HG03575 (cell line): ENCODE measurements around the gene PHLDA3.
"Not testable (repeated sequence)": the region's sequence is repeated elsewhere in the genome, so short reads cannot be mapped to it uniquely, and the experiment has no call there.

Source experiments
- ATAC-seq: cut with Tn5 transposase; IDR thresholded peaks from one replicate; pipeline ENCODE4 v1.9.1; 2021; ENCODE audit not compliant: unreplicated experiment, insufficient number of reproducible peaks, low FRiP score; ENCODE audit errors: extremely low read depth

PHLDA3 gene

GRCh38 chr1:201504799-201505502, 36.0 kb upstream of the PHLDA3 start:
- ATAC-seq: no peak

- no peak for ATAC-seq
Observed at GRCh38 chr1:201504179-201504631, 35.2 kb upstream of the PHLDA3 start.

DNA sequence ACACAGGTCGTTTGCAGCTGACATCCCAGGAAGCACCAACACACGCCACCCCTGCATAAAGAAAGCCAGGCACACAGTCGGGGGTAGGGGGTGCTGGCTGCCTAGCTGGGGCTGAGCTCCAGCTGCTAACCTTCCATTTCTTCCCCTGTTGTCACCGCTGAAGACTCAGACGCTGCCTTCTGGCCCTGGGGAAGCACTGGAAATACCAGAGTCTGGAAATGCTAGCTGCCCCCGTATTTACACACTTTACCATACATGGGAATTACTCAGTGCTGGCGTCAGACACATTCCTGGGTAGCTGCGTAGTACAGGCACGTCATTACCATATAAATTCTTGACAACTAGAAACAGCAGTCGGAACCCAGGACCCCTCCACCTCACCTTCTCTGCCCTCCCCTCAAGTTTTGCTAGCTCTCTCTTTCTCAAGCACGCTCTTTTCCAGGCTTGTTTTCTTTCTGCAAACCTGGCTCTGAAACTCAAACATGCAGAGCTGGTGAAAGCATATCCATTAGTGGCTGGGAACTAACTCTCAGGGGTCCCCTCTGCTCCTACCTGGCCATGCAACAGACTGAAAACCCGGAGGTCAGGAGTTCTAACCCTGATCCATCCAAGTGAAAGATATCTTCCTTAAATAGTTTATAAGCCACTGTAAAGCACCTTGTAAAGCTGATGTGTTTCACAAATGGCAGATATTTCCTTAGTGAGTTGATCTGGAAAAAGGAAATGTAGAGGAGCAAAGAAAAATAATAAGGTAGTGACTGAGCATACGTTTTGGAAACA, 34.6 kb upstream of the PHLDA3 start:
- ATAC-seq: no peak

- ATAC-seq: no peak
Observed at GRCh38 chr1:201502511-201502857, 33.5 kb upstream of the PHLDA3 start.

- ATAC-seq: no peak
Observed at GRCh38 chr1:201501812-201502510, 33.0 kb upstream of the PHLDA3 start.

DNA sequence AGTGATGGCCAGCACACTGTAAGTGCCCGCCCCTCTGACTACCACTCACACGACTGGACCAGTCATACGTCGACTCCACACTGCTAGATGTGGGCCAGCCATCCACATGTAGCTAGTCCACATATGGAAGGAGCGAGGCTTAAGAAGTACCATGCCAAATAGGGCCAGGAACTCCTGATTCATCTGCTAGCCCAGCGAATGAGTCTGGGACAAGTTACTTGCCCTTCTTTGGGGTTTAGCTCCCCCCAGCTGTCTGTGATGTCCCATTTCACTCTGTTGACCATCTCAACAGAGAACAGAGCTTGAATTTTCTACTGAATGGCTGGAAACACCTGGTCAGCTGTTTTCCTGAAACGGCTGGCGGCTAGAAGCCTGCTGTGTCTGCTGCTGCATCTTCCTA, 32.2 kb upstream of the PHLDA3 start:
- ATAC-seq: no peak

DNA sequence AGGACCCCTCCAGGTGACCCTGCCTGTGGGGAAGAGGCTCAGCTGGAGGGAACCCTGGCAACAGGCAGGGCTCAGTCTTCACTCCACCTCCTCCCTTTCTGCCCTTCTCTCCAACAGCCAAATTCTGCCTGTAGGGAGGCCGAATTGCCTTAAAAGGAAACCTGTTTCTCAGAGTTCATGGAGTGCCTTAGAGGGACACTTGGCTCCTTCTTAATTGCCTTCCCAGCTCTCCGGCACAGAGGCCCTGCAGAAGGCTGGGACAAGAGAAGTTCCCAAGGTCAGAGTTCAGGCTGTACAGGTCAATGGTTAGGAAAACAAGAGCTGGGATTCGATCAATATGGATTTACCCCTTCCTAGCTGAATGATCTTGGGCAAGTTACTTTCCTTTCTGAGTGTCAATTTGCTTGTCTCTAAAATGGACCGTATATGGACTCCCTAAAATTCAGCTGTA, 31.7 kb upstream of the PHLDA3 start:
- ATAC-seq: no peak

DNA sequence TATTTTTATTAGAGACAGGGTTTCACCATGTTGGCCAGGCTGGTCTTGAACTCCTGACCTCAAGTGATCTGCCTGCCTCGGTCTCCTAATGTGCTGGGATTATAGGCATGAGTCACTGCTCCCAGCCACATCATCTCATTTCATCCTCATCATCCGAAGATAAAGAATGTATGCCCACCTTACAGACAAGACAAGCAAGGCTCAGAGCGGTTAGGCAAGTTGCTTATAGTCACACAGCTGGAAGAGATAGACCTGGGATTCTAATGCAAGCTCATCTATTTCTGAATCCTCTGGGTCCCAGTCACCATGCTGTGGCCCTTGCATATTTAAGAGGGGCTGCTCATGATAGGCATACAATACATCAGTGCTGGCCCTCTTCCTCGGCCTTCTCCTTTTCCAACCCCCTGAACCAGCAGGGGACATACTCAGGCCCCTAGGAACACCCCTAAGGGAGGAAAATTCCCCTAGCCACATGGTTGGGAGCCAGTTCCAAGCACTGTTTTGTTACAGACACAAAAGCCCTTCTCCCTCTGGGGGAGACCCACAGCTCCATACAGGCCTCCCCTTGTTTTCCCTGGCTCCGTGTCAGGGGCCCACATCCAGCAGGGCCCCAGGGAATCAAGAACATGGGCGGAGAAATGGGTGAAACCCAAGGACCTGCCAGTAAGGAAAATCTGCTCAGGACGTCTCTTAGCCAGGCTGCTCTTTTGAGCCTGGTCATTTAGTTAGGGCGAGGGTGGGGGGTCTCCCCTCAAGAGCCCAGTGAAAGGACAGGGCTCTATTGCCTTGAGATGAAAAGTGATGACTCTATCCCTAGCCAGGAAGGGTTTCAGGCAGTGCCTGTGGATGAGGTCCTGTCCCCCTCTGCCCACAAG, 31.0 kb upstream of the PHLDA3 start:
- ATAC-seq: no peak

- ATAC-seq: no peak
Observed at GRCh38 chr1:201499191-201499590, 30.2 kb upstream of the PHLDA3 start.

DNA sequence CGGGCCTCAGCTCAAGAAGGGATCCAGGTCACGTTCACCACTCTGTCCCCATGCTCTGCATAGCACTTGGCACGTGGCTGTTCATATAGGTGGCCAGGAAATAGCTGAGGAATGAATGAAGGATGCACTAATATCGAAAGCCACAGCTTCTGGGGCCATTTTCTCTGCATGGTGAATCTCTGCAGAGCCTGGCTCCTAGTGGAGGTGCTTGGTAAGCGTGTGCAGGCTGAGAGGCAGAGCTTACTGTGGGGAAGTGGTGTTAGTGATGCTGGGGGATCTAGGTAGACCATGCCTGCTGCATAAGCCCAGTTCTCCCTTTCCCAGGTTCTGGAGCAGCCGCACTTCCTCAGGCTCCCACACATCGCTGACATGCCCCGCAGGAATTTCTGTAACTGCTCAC, 29.6 kb upstream of the PHLDA3 start:
- no peak for ATAC-seq

DNA sequence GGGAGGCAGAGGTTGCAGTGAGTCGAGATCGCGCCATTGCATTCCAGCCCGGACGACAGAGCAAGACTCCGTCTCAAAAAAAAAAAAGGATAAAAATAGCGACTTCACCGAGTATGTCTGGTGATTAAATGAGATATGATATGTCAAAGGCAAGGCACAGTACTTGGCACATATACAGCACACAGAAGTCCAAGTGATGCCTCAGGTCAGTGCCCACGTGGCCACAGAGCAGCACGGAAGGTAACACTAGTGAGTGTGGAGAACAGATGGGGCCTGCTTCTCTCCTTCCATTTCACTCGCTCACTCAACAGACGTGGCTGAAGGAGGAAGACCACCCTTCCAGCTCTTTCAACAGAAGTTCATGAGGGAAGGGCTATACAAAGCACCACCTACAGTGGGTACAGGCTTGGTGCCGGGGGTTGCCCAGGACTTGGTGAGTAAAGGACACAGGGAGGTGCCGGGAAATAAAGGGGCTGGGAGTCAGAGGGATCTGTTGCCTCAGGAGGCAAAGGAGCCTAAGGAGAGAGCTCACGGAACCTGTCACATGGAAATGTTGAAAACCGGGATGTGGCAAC, 29.0 kb upstream of the PHLDA3 start:
- no peak for ATAC-seq

DNA sequence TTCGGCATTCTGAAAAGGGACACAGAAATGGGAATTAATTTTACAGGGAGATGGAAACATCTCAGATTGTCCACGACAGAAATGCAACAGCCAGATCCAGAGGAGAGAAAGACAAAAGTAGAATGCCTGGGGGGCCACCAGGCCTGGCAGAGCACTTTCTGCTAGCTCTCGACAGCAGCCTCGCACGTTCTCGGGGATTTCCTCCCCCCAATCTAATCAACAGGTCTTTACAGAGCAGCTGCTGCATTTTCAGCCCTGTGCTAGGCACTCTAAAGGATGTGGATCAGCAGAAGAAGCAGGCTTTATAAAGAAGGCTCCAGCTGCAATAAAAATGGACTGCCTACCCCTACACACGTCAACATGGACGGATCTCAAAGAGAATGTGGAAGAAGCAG, 27.3 kb upstream of the PHLDA3 start:
- ATAC-seq: no peak

DNA sequence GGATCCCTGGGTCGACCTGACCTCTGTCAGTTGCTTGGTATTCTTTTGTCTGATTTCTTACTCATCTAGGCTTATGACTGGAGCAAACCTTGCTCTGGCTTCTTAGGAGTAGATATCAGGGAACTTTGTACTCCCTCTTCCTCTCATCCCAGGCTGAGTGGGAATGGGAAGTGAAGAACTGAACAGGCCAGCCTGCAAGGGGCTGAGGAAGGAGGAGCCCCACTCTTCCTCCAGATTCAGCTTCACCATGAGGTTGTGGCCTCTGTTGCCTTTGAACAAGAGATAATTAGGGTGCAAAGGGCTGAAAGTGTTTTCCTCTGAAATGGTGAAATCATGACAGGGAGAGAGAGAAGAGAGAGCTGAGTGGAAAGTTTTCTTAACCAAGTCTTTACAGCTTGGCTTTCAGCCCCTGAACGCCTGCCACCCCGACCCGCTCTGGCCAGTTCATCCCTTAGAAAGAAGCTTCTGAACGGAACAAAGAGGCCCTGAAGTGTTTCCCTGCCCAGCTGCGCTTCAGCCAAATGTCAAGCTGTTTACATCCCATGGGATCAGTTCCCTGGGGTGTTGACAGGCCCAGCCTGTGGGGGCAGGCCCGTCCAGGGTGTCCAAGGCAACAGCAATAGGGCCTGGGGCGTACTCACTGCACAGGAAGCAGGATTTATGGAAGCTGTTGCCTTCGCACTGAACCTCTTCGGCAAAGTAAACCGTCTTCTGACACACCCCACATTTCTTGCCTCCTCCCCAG, 26.7 kb upstream of the PHLDA3 start:
- no peak for ATAC-seq

DNA sequence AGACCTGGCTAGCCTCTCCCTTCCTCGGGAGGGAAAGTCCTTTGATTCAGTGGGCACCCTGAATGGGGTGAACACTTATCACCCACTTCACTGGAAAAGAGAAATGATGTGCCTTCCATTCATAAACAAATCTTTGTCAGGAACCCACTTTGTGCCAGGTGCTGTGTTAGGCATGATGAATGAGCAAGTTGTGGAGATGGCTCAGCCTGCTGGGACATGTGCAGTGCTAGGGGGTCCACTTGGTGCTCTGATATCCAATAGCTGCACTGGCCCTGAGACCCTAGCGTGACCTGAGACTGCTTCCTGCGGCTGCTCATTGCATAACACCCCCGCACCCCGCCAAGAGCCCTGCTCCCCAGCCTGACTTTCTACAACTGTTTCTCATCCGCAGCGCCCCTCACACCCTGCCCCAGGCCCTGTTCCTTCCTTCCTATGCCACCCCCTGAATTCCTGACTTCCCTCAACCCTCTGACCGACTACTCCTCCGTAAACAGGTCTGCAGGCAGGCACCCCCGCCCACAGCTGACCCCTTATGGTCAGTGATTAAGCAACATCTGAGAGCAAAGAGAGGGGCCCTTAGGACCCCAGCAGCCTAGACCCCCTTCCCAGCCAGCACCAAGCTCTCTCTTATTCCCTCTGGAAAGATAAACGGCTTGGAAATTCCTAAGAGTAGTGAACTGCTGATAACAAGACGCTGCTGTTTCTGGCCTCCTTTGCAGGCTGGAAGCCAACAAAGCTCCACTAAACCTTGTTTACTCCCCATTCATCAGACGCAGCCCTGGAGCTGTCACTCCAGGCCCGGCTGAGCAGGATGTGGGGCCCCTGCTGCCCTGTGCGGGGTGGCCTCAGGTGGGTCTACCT, 25.0 kb upstream of the PHLDA3 start:
- ATAC-seq: no peak

- not testable (repeated sequence) for ATAC-seq
Observed at GRCh38 chr1:201493026-201493656, 24.2 kb upstream of the PHLDA3 start.

- ATAC-seq: no peak
Observed at GRCh38 chr1:201491896-201492511, 23.0 kb upstream of the PHLDA3 start.
